GM19240 (cell line): ENCODE data around the gene CTTNBP2.

Source experiments
- DNase-seq: peaks from one replicate; pipeline ENCODE4 v3.0.0; 2011; ENCODE audit warnings: low spot score; ENCODE audit not compliant: insufficient read length

CTTNBP2 gene, protein sequence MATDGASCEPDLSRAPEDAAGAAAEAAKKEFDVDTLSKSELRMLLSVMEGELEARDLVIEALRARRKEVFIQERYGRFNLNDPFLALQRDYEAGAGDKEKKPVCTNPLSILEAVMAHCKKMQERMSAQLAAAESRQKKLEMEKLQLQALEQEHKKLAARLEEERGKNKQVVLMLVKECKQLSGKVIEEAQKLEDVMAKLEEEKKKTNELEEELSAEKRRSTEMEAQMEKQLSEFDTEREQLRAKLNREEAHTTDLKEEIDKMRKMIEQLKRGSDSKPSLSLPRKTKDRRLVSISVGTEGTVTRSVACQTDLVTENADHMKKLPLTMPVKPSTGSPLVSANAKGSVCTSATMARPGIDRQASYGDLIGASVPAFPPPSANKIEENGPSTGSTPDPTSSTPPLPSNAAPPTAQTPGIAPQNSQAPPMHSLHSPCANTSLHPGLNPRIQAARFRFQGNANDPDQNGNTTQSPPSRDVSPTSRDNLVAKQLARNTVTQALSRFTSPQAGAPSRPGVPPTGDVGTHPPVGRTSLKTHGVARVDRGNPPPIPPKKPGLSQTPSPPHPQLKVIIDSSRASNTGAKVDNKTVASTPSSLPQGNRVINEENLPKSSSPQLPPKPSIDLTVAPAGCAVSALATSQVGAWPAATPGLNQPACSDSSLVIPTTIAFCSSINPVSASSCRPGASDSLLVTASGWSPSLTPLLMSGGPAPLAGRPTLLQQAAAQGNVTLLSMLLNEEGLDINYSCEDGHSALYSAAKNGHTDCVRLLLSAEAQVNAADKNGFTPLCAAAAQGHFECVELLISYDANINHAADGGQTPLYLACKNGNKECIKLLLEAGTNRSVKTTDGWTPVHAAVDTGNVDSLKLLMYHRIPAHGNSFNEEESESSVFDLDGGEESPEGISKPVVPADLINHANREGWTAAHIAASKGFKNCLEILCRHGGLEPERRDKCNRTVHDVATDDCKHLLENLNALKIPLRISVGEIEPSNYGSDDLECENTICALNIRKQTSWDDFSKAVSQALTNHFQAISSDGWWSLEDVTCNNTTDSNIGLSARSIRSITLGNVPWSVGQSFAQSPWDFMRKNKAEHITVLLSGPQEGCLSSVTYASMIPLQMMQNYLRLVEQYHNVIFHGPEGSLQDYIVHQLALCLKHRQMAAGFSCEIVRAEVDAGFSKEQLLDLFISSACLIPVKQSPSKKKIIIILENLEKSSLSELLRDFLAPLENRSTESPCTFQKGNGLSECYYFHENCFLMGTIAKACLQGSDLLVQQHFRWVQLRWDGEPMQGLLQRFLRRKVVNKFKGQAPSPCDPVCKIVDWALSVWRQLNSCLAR (N-terminal part only)

DNA sequence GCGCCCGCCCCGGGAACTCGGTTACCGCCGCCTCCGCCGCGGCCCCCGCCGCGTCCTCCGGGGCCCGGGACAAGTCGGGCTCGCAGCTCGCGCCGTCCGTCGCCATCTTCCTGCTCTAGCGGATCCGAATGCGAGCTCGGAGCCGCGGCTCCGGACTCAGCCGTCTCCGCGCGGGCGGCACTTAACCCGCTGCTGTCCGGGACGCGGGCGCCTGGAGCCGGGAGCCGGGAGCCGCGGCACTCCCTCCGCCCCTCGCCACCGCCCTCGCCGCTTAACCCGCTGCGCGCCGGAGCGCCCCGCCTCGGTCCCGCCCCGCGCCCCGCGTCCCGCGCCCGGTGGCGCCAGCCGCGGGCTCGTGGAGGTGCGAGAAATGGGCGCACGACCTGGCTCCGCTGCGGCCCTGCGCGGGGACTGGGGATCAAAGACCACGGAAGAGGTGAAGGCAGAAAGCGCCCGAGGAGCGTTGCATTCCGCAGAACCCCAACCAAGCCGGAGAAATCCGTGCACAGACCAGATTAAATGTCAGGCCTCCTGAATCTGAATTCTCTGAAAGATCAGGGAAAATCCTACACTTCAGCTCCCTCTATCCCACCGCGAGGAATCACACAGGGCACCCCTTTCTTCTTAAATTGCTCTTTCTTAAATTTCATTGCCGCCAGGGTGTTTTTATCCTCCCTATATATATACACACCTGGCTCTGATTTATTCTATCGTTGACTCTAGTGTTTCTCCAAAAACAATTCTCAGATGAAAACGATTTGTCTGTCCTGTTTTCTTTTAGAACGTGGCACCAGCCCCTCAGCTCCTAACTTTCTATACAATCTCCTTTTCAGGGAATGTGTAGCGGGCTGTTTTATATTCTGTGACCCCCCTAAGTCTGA is at the start of gene CTTNBP2:
Gene CTTNBP2 (minus strand): TSS at position 132 of the 881 bp plus-strand sequence. CDS start 26 bp downstream, at position 106.
- no peak for DNase-seq

DNA sequence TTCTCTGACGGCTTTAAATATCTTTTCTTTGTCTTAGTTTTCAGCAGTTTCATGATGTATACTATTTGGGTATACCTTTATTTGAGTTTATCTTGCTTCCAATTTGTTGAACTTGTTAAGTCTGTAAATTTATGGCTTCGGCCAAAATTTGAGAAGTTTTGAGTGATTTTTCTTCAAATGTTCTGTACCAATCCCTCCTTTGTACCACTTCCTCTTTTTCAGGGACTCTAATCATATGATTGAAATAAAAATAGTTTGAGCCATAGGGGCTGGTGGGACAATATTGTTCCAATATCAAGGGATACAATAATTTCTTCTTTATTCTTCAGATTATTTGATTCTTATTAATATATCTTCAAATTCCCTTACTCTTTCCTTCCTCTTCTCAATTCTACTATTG is 43.1 kb upstream of the CTTNBP2 start:
- DNase-seq = no peak

DNA sequence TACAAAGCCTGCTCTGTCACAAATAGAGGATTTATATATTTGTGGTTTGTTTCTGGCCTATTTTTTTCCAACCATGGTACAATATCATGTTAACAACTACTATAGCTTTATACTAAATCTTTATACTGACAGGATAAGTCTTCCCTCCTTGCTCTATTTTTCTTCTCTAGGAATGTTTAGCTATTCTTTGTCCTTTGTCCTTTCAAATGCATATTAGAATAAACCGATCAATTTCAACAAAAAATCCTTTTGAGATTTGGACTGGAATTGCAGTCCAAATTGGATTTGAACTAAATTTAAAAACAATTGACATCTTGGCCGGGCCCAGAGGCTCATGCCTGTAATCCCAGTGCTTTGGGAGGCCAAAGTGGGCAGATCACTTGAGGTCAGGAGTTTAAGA is 39.2 kb upstream of the CTTNBP2 start:
- no peak for DNase-seq

DNA sequence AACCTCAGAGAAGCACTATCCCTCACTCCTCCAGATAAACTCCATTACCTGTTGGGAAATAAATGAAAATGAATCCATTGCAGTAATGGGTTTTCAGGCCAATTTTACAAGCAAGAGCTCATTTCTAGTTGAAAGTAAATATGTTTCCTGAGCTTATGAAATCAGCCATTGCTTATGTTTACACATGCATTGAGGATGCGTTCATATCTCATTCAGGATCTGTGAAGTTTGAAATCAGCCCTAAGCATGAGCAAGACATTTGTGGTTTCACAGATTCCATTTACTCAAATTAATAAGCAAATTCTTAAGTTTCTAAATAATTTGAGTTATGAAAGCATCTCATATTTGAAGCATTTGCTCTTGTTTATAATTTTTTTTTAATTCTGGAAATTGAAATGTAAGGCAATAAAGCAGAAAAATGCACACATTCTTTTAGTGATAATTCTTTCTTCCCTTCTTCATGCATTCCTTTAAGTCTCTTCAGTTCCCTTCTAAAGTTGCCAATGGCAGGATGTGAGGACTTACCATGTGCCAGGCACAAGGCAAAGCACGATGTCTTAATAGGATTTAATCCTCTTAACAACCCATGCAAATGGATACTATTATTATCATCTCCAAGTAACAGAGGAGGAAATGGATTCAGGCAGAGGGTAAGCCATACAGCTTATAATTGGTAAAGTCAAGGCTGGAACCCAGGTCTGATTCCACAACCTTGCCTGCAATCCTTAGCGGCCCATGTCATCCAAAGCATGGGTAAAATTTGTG is 35.0 kb upstream of the CTTNBP2 start:
- DNase-seq = no peak

DNA sequence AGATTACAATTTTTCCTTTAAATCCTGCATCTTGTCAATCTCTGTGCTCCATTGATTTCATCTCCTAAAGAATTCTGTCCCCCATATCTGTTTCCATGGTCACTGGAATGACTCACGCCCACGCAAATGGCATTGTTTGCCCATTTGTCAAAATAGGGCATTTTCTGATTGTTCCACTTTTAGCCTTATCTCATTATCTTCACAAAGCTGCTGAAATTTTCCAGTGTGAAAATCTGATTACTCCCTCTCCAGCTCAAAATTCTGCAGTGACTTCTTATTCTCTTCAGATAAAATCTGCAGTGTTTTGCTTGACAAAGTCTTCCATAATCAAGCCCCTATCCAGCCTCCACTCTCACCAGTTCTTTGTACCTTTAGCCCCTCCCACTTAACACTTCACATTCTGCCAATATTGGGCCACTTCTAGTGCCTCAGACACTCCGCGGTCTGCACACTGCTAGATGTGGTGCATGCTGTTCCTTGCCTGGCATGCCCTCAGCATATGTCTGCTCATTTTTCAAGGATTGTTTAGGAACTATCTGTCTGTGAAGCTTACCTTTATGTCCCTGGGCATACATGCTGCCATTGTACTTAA is 33.9 kb upstream of the CTTNBP2 start:
- DNase-seq = no peak

DNA sequence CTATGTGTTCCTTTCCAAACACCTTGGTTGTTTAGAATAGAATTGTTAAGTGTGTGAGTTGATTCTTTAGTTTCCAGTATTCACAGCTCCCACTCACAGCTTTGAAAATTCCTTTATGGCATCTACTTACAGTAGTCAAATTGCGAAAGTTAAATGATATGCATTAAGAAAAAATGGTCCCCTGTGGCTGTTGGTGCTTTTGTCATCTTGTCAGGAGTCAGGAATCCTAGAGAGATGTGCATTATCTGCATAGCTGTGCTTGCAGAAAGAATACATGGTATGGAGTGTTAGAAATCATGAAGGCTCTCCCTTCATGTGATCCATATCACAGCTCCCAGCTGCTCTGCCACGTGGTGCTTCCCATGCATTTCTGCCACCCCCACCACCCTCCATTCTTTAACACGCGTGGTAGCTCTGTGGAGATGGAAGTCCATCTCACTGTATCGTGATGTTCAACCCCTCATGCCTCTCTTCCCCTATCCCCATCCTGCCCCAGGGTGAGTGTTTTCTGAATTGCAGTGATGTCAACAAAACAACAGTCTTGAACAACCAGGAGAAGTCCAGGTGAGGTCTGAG is 29.2 kb upstream of the CTTNBP2 start:
- no peak for DNase-seq

DNA sequence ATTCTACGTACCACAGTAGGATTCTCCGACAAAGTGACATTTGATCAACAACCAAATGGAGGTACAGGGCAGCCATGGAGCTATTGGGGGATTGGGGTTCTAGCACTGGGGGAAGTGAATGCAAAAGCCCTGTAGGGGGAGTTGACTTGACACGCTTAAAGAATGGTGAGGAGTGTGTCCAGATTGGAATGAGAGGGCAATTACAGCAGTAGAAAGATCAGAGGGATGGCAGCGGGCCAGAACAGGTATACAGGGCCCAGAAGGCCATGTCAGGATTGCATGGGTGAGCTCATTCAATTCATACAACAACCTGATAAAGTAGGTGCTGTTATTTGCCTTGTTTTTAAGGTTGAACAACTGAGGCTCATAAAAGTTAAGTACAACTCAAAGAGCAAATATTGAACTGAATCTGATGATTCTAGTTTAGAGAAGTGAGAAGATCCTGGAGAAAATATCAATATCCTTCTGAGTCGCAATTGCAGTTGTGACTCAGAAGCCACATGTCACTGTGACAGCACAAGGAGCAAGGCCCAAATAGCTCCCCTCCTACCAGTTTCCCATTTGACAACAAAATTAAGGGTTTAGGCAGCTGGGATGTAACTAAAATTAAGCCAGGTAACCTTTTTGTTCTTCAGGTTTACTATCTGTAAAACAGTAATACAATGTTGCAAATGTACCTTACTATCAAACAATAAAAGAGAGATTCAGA is 28.0 kb upstream of the CTTNBP2 start:
- DNase-seq = no peak

DNA sequence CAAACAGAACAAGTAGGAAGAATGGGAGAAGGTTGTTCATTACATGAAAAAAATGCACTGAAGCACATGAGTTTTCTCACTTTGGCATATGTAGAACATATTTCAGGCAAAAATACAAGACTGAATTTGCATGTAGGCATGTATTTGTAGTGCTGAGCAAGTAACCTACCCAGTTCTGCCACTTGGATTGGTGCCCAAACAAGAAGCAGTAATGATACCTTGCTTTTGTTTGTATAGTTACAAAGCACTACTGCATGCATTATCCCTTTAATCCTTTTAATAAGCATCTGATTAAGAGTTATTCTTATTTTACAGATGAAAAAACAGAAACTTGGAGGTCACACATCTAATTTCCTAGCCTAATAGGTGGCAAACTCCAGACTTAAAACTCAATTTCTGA is 23.1 kb upstream of the CTTNBP2 start:
- DNase-seq = no peak

DNA sequence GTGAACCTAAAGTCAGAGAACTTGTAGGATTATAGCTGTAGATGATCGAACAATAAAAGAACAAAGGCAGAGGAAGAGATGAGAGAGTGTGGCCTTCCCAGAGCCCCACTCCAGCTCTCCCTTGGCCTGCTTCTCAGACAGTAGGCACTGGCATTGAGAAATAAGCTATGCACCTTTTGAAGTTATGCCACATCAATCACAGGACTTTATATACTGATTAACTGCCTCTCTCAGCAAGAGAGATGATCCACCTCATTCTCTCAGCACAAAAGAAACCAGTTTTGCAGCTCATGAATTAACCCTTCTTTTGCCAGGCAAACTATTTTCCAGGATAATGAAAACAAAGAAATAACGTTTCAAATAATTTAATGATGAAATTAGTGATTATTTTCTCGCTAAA is 22.0 kb upstream of the CTTNBP2 start:
- no peak for DNase-seq

DNA sequence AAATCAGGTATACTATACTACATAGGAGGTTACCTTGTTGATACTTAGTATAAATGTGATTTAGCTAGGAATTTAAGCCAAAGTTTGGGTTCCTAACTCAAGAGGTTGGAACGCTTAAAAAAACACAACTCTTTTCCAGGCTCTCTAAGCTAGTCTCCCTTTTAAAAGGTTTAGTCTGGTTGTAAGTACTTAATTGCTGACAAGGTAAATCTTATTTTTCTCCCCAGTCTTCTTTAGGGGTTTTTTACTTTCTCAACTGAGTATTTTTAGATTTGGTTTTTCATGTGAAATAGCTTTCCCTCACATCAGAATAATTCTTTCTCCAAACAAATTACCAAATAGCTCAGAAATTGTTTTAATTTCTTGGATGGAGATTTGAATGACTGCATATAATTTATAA is 20.8 kb upstream of the CTTNBP2 start:
- no peak for DNase-seq

DNA sequence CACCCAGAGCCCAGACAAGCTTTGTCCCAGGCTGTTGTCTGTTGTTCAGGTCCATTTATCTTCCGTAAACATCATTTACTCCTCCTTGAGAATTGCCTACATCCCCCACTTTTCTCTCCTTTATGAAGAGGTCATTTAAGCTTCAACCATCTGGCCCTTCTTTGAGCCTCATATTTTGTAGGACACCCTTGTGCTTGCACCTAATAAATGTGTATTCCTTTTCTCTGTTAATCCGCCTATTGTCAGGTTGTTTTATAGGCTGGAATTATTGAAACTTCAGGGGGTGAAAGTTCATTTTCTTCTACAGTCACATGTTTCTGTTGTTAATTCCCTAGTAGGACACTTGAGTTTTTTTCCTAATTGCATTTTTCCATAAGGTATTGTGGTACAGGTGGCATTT is 19.6 kb upstream of the CTTNBP2 start:
- DNase-seq = no peak

DNA sequence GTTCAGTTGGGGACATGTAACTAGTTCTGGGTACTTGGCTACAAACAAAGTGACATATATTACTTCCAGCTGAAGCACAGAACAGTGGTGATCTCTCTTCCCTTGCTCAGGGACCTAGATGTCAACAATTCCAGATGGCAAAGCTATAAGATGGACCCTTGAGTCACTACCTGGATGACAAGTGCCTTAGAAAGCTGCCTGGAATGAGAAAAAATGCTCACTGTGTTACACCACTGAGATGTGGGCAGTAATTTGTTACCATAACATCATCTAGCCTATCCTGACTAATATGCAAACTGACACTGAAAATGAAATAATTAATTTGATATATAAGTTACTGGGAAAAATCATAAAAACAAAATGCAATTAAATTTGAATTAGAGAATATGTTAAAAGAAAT is 16.4 kb upstream of the CTTNBP2 start:
- DNase-seq = no peak

DNA sequence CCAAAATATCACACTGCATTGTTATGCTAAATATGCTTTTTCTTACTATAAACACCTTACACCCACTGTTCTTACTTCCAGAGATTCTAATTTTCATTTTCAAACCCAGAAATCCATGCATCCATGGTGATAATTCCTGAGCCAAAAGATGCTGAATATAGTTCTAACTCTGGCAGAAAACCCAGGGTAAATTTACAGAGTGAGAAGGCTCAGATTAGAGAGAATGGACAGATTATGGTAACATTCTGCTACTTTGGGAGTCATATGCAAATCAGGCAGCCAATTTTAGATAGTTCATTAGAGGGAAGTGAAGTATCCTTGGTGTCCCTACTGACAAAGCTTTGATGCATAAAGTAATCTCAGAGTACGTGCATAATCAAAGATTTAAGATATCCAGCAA is 15.4 kb upstream of the CTTNBP2 start:
- DNase-seq = no peak

DNA sequence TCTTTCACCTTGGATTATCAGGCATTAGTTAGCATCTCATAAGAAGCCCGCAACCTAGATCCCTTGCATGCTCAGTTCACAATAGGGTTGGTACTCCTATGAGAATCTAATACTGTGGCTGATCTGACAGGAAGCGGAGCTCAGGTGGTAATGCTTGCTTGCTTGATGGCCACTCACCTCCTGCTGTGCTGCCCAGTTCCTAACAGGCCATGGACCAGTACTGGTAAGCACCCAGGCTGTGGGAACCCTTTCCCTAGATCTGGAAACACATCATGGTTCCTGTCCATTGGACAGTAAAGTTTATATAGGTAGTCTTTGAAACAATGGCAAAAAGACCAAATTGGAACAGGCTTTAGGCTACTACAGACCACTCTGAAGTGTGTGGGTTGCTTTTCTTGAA is 9.4 kb upstream of the CTTNBP2 start:
- DNase-seq = no peak

DNA sequence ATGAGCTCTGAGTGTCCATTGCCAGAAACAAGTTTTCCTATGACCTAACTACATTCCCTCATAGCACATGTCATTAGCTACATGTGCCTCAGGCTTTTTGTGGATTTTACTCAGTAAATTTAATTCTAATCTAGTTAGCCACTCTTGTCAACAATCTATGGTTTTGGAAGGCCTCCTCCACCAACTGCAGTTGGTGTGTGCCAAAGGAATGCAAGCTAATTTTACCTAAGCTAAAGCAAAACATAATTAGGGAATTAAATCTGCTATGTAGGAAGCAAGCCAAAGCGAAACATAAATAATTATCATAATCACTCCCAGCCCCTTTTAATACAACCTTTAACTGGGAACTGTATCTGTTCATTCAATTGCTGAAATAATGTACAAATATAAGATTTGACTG is 3.5 kb upstream of the CTTNBP2 start:
- no peak for DNase-seq

DNA sequence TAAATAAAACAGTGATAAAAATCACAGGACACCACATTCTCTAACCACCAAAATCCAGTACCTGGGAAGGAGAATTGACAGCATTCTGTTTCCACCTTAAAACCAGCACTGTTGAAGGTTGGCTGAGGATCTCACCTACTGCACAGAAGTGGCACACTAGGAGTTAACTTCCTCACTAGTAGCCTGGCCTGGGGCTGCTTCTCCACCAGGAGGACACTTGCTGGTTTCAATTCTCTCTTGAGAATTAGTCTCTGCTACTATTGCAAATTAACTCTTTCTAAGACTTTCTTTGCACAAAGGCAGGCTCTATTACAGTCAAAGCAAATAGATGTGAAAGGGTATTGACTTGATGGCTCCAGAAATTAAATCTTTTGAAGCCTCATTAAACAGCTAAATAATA is 2.3 kb upstream of the CTTNBP2 start:
- DNase-seq = no peak

DNA sequence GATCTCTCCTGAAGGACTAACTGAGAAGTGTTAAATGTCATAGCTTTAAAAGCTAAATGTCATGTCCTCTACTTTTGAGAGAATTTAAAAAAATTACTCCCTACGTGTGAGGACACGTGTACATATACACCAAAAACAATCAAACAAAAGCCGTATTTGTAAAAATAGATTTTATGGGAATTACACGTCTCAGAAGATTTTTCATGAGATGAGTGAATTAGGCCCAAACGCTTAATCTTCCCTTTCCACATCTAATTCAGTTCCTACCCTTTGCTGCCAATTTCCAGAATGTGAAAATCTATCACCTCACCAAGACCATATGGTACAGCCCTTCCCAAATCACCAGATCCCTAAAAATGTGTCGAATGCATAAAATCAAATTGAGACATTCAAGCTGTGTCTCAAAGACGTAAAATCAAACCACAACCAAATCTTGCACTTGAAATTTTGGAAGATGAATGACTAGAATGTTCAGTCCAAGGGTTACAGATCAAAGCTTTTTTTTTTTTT is 1.0 kb upstream of the CTTNBP2 start:
- no peak for DNase-seq

DNA sequence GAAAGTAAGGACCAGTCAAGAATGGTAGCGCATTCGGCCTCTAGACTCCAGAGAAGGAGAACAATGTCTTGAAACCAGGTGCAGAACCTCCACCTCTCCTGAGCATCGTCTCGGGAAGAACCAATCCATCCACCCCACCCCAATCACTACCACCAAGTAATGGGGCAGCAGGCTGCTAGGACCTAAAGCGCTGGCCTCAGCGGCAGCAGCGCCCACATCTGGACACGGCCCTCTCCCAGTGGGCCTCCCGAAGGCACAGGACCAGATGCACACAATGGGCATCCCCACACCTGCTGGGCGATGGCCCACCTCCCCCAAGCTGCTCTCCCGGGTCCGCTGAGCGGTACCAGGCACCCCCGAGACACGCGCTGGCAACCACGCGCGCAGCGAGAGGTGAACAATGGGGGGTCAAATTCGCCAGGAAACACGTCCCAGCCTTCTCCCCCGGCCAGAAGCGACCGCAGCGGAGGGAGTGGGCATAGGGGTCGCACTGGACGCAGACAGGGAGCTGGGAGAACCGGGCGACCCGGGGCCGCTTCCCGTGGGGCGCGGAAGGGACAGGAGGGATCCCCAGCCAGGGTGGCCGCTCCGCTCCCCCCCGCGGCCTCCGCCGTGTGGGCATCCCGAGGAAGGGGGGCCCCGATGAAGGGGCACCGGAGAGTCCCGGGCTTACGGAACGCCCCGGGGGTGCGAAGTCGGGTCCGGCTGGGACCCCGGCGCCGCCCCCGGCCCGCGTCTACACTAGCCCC is 506 bp downstream of the CTTNBP2 start:
- DNase-seq = no peak
